ENCODE results near the gene RFTN1. TPM values are rescaled to one million over a fixed set of nuclear protein-coding genes. Genes with fewer than 3 reads are reported as not detected.

RFTN1 gene
- total and polyA plus RNA-seq, 9 of the 15 experiments (the other 6 are each of a cell fraction or from before 2014, with no cell fraction given) = 0.08 to 0.51 (median 0.11) TPM; not detected in 6

DNA sequence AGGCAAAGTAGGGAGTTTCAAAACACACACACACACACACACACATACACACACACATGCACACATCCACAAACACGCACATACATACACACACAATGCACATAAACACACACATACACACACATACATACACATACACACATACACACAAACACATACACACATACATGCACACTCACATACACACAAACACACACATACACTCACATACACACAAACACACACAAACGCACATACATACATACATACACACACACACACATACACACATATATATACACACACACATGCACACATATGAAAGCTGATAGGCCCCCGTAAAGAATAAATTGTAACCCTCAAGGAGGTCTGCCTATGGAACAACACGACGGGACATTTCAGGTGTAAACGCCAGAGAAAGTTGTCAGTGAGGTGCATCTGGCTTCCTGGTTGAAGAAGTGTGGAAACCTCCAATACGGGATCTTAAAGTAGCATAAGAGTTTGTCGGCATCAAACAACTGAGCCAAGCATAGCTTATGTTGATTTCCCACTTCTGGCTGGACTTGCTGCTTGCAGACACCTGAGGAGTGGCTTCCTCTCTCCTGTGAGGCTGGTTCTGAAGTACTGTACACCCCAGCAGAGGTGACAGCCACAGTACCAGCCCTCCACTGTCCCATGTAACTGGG lies 5.8 kb downstream of the RFTN1 start (continued):
- TF ChIP-seq ZBTB40 (IDR thresholded peaks at IDR 0.05) (no peak), ZBTB40 (CRISPR knock-in tag; IDR thresholded peaks at IDR 0.05) (no peak), PKNOX1 (IDR thresholded peaks at IDR 0.05) (no peak), ZNF175 (CRISPR knock-in tag; IDR thresholded peaks at IDR 0.05; ENCODE audit: low read depth) (no peak), KLF10 (CRISPR knock-in tag; IDR thresholded peaks at IDR 0.05) (no peak), TAF1 (IDR thresholded peaks at IDR 0.05; ENCODE audit: control insufficient read depth, extremely low read depth, insufficient read depth, low read length, severe bottlenecking) (no peak), MCM5 (IDR thresholded peaks at IDR 0.05; ENCODE audit: low read depth) (no peak), NR2F6 (CRISPR knock-in tag; IDR thresholded peaks at IDR 0.05) (no peak), PTTG1 (tag; IDR thresholded peaks at IDR 0.05; ENCODE audit: low read depth) (no peak), SIN3A (IDR thresholded peaks at IDR 0.05; ENCODE audit: borderline replicate concordance in 2 of 2, control insufficient read depth in 1 of 2, low read depth in 2 of 2, low read length in 2 of 2) (no peak), PTBP1 (IDR thresholded peaks at IDR 0.05; ENCODE audit: low read depth, low read length) (no peak), EHMT2 (IDR thresholded peaks at IDR 0.05) (0 out of 2 replicates have a peak, but pooled peaks have one; percentile 16), SETDB1 (IDR thresholded peaks at IDR 0.05; ENCODE audit: low read length) (no peak), MEIS2 (IDR thresholded peaks at IDR 0.05; ENCODE audit: partially characterized antibody) (no peak)
